IMR-90 (cell line): Measurements from ENCODE around the gene ADAM12.

Source experiments
- CEBPB ChIP-seq: IDR thresholded peaks from 2 replicates; pipeline ENCODE4 v1.6.1; 2012; ENCODE audit warnings: low read depth, low read length, improper control_type of control experiment
- CHD1 ChIP-seq: IDR thresholded peaks from 2 replicates; pipeline ENCODE4 v1.6.1; 2012; ENCODE audit warnings: low read depth, low read length, improper control_type of control experiment
- MAFK ChIP-seq: IDR thresholded peaks from 2 replicates; pipeline ENCODE4 v1.6.1; 2012; ENCODE audit warnings: low read depth, low read length, improper control_type of control experiment
- MAZ ChIP-seq: IDR thresholded peaks from 2 replicates; pipeline ENCODE4 v1.6.1; 2012; ENCODE audit warnings: low read depth, mild to moderate bottlenecking, low read length, improper control_type of control experiment, moderate library complexity, borderline replicate concordance
- MXI1 ChIP-seq: IDR thresholded peaks from 2 replicates; pipeline ENCODE4 v1.6.1; 2012; ENCODE audit warnings: low read depth, mild to moderate bottlenecking, low read length, moderate library complexity, borderline replicate concordance
- NFE2L2 ChIP-seq: fragments of 150-350 bp; IDR thresholded peaks from 2 replicates; pipeline ENCODE4 v1.6.1; 2016; ENCODE audit warnings: low read depth, mild to moderate bottlenecking, low read length
- POLR2A ChIP-seq: IDR thresholded peaks from 2 replicates; pipeline ENCODE4 v1.6.1; 2012; ENCODE audit warnings: mild to moderate bottlenecking, low read depth, low read length
- RAD21 ChIP-seq: IDR thresholded peaks from 2 replicates; pipeline ENCODE4 v1.6.1; 2012; ENCODE audit warnings: low read length, improper control_type of control experiment
- RCOR1 ChIP-seq: IDR thresholded peaks from 2 replicates; pipeline ENCODE4 v1.6.1; 2012; ENCODE audit warnings: mild to moderate bottlenecking, low read length, improper control_type of control experiment; ENCODE audit not compliant: insufficient replicate concordance
- RFX5 ChIP-seq: IDR thresholded peaks from 2 replicates; pipeline ENCODE4 v1.8.0; 2012; ENCODE audit warnings: low read depth, mild to moderate bottlenecking, low read length, moderate library complexity
- SMC3 ChIP-seq: fragments of 150-350 bp; IDR thresholded peaks from 2 replicates; pipeline ENCODE4 v1.6.1; 2016; ENCODE audit warnings: low read depth, mild to moderate bottlenecking, antibody characterized with exemption, low read length, moderate library complexity
- TF ChIP-seq, protein P1 (sequence below): conservative IDR thresholded peaks from 2 replicates; pipeline ENCODE4 v1.5.1; 2012; ENCODE audit warnings: mild to moderate bottlenecking, low read depth, low read length, improper control_type of control experiment
- TF ChIP-seq, protein P2 (sequence below): fragments of 150-350 bp; IDR thresholded peaks from 2 replicates; pipeline ENCODE4 v1.6.1; 2017; ENCODE audit warnings: mild to moderate bottlenecking, antibody characterized with exemption, low read length, low read depth
- TF ChIP-seq, protein P3 (sequence below): fragments of 150-350 bp; IDR thresholded peaks from 2 replicates; pipeline ENCODE4 v1.6.1; 2016; ENCODE audit warnings: low read depth, mild to moderate bottlenecking, low read length, moderate library complexity, borderline replicate concordance

DNA sequence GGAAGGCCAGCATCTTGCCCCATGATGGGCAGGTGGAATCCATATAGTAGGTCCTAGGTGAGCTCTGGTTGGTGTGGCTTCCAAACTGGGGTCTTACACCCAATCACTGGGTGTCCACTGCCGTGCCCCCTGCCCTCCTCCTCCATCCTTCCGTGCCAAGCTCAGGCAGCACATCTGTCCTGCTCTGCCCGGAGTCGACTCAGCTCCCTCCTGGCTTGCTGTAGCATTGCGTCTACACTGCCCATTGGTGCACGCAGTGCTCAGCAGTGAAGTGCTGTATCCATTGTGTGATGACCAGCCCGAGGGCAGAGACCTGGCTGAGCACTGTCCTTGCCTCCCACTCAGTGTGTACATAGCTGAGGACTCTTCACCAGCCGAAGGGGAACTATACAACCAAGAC is 148.4 kb downstream of the ADAM12 start:
- TF ChIP-seq POLR2A, result no peak
- TF ChIP-seq, protein P1, sequence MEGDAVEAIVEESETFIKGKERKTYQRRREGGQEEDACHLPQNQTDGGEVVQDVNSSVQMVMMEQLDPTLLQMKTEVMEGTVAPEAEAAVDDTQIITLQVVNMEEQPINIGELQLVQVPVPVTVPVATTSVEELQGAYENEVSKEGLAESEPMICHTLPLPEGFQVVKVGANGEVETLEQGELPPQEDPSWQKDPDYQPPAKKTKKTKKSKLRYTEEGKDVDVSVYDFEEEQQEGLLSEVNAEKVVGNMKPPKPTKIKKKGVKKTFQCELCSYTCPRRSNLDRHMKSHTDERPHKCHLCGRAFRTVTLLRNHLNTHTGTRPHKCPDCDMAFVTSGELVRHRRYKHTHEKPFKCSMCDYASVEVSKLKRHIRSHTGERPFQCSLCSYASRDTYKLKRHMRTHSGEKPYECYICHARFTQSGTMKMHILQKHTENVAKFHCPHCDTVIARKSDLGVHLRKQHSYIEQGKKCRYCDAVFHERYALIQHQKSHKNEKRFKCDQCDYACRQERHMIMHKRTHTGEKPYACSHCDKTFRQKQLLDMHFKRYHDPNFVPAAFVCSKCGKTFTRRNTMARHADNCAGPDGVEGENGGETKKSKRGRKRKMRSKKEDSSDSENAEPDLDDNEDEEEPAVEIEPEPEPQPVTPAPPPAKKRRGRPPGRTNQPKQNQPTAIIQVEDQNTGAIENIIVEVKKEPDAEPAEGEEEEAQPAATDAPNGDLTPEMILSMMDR, result no peak
- TF ChIP-seq, protein P2, sequence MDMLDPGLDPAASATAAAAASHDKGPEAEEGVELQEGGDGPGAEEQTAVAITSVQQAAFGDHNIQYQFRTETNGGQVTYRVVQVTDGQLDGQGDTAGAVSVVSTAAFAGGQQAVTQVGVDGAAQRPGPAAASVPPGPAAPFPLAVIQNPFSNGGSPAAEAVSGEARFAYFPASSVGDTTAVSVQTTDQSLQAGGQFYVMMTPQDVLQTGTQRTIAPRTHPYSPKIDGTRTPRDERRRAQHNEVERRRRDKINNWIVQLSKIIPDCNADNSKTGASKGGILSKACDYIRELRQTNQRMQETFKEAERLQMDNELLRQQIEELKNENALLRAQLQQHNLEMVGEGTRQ, result no peak
- no peak for TF ChIP-seq RCOR1
- TF ChIP-seq RAD21, result no peak
- TF ChIP-seq, protein P3, sequence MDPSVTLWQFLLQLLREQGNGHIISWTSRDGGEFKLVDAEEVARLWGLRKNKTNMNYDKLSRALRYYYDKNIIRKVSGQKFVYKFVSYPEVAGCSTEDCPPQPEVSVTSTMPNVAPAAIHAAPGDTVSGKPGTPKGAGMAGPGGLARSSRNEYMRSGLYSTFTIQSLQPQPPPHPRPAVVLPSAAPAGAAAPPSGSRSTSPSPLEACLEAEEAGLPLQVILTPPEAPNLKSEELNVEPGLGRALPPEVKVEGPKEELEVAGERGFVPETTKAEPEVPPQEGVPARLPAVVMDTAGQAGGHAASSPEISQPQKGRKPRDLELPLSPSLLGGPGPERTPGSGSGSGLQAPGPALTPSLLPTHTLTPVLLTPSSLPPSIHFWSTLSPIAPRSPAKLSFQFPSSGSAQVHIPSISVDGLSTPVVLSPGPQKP, result no peak
- no peak for TF ChIP-seq RFX5
- no peak for TF ChIP-seq SMC3
- no peak for TF ChIP-seq MAZ
- TF ChIP-seq MXI1, result no peak
- TF ChIP-seq CHD1, result no peak
- TF ChIP-seq CEBPB, result no peak
- no peak for TF ChIP-seq MAFK
- no peak for TF ChIP-seq NFE2L2
